ENCODE measurements around the gene TMPRSS6. TPM values are rescaled to one million over a fixed set of nuclear protein-coding genes. Genes with fewer than 3 reads are reported as not detected.

The TMPRSS6 gene
- total RNA-seq, 1 experiment from 2014 or later: 0.39 TPM

GRCh38 chr22:37079158-37079557, 30.4 kb downstream of the TMPRSS6 start:
- intact Hi-C loops (cut with micrococcal nuclease): no loop called here
- TF ChIP-seq EZH2phosphoT487 (IDR thresholded peaks at IDR 0.05; ENCODE audit: borderline replicate concordance) (no peak), ZBTB33 (IDR thresholded peaks at IDR 0.05; ENCODE audit: extremely low read depth, insufficient replicate concordance, low read length) (no peak), EZH2 (IDR thresholded peaks at IDR 0.05) (no peak), CBX3 (IDR thresholded peaks at IDR 0.05; ENCODE audit: low read depth) (no peak), SRF (IDR thresholded peaks at IDR 0.05; ENCODE audit: low read depth) (no peak), CEBPB (IDR thresholded peaks at IDR 0.05; ENCODE audit: low read depth) (no peak), MAX (IDR thresholded peaks at IDR 0.05) (no peak), FOSL1 (IDR thresholded peaks at IDR 0.05; ENCODE audit: low read depth) (no peak), EGR1 (IDR thresholded peaks at IDR 0.05; ENCODE audit: low read depth) (no peak), JUND (IDR thresholded peaks at IDR 0.05) (no peak), CTCF (IDR thresholded peaks at IDR 0.05 in 2 of 3, conservative IDR thresholded peaks at IDR 0.05 in 1 of 3; ENCODE audit: borderline replicate concordance in 1 of 3, insufficient read depth in 1 of 3, low read depth in 2 of 3, low read length in 2 of 3) (no peak), SP1 (IDR thresholded peaks at IDR 0.05; ENCODE audit: low read depth) (no peak), ZFX (IDR thresholded peaks at IDR 0.05) (no peak), POLR2AphosphoS5 (IDR thresholded peaks at IDR 0.05; ENCODE audit: low read depth, low read length) (no peak), RAD21 (IDR thresholded peaks at IDR 0.05; ENCODE audit: low read depth) (no peak), TCF7L2 (IDR thresholded peaks at IDR 0.05; ENCODE audit: borderline replicate concordance, extremely low read depth, insufficient read depth, insufficient read length) (no peak), YY1 (IDR thresholded peaks at IDR 0.05; ENCODE audit: extremely low read depth, insufficient replicate concordance, low read depth, low read length) (no peak)
- TF ChIP-seq, protein P1, sequence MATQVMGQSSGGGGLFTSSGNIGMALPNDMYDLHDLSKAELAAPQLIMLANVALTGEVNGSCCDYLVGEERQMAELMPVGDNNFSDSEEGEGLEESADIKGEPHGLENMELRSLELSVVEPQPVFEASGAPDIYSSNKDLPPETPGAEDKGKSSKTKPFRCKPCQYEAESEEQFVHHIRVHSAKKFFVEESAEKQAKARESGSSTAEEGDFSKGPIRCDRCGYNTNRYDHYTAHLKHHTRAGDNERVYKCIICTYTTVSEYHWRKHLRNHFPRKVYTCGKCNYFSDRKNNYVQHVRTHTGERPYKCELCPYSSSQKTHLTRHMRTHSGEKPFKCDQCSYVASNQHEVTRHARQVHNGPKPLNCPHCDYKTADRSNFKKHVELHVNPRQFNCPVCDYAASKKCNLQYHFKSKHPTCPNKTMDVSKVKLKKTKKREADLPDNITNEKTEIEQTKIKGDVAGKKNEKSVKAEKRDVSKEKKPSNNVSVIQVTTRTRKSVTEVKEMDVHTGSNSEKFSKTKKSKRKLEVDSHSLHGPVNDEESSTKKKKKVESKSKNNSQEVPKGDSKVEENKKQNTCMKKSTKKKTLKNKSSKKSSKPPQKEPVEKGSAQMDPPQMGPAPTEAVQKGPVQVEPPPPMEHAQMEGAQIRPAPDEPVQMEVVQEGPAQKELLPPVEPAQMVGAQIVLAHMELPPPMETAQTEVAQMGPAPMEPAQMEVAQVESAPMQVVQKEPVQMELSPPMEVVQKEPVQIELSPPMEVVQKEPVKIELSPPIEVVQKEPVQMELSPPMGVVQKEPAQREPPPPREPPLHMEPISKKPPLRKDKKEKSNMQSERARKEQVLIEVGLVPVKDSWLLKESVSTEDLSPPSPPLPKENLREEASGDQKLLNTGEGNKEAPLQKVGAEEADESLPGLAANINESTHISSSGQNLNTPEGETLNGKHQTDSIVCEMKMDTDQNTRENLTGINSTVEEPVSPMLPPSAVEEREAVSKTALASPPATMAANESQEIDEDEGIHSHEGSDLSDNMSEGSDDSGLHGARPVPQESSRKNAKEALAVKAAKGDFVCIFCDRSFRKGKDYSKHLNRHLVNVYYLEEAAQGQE (IDR thresholded peaks at IDR 0.05; ENCODE audit: low read depth): no peak
- TF ChIP-seq, protein P2, sequence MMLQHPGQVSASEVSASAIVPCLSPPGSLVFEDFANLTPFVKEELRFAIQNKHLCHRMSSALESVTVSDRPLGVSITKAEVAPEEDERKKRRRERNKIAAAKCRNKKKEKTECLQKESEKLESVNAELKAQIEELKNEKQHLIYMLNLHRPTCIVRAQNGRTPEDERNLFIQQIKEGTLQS (IDR thresholded peaks at IDR 0.05): no peak
- ChIA-PET RAD21 (ENCODE audit: low non-redundant PET in 1 of 2, low total read pairs in 2 of 2, uncharacterized antibody in 2 of 2, unreplicated experiment in 2 of 2) (no interaction called here), POLR2A (no interaction called here), CTCF (no interaction called here)
- Histone ChIP-seq H3K27me3 (ENCODE audit: insufficient read depth, low read length) (peaks cover 18% of the 10 kb centered on the region), H4K20me1 (ENCODE audit: insufficient read depth) (no peaks in the 10 kb centered on the region), H3K9ac (ENCODE audit: low read length) (no peak overlapping the region), H3K79me2 (ENCODE audit: insufficient read depth, low read length) (no peaks in the 10 kb centered on the region), H3K4me3 (replicated peaks in 1 of 2; ENCODE audit: low read depth in 1 of 2, low read length in 2 of 2) (no peak overlapping the region), H3K4me2 (ENCODE audit: low read length) (no peak overlapping the region), H3K36me3 (ENCODE audit: control insufficient read depth in 1 of 2, insufficient read depth in 2 of 2, low read length in 2 of 2) (no peaks in the 10 kb centered on the region), H3K9me2 (ENCODE audit: insufficient read depth) (no peaks in the 10 kb centered on the region), H2AFZ (ENCODE audit: low read depth, low read length, poor library complexity, severe bottlenecking) (no peak overlapping the region), H3K27ac (ENCODE audit: low read depth, low read length) (no peak overlapping the region), H3K4me1 (ENCODE audit: control insufficient read depth in 1 of 2, insufficient read depth in 2 of 2, low read length in 2 of 2) (peaks cover 0 to 5% of the 10 kb centered on the region in 2 experiments; a peak in 2 of 4 replicates), H3K9me3 (ENCODE audit: control insufficient read depth in 1 of 2, insufficient read depth in 1 of 2, low read depth in 1 of 2, low read length in 2 of 2) (no peaks in the 10 kb centered on the region)
- DNase-seq (ENCODE audit: low read depth, low spot score) (no peak), ATAC-seq (no peak)
- BruUV-seq (replicated peaks): no TSS peak

Data from HCT116 (cell line).